ENCODE measurements around the gene MAEA.

Gene MAEA

DNA sequence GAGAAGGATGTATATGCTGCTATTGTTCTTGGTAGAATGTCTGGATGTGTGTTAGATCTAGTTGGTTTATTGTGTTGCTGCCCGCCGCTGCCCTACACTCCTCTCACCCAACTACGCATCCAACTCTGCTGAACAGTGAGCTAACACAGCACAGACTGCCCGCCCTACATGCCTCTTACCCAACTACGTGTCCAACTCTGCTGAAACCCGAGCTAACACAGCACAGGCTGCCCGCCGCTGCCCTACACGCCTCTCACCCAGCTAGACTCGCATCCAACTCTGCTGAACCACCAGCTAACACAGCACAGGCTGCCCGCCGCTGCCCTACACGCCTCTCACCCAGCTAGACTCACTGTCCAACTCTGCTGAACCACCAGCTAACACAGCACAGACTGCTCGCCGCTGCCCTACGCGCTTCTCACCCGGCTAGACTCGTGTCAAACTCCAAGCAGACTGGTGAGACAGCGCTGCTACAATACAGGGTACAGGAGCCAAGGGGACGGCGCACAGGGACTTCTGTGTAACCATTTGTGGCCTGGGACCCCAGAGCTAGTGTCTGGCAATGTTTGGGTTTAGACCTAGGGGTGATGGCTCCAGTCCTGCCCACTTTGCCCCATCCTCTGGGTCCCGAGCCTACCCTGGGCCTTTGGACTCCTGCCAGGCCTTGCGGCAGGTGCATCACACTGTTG is 29.1 kb upstream of the MAEA start:
- no peak overlapping the region for H3K4me3 ChIP-seq (ENCODE audit: low read depth, low read length)
- TF ChIP-seq CTCF (IDR thresholded peaks at IDR 0.05; ENCODE audit: low read depth, low read length) = no peak

- no peak for TF ChIP-seq CTCF (IDR thresholded peaks at IDR 0.05; ENCODE audit: low read depth, low read length)
- H3K4me3 ChIP-seq (ENCODE audit: low read depth, low read length) = no peak overlapping the region
These were observed 28.4 kb upstream of the MAEA start for GRCh38 chr4:1261107-1261928.

DNA sequence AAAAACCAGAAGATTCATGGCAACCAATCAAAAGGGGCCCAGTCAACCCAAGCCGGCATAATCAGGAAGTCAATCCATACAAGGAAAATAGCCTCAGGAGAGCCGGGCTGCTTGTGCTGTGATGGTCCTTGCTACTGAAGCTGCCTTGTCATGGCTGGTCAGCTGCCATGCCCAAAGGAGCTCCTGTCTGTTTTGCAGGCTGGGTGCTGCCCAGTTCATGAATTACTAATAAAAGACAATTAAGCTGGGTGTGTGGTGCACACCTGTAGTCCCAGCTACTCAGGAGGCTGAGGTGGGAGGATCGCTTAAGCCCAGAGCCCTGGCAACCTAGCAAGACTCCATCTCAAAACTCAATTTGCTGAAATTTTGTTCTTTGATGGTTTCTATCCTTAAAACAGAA is 24.7 kb upstream of the MAEA start:
- TF ChIP-seq CTCF (IDR thresholded peaks at IDR 0.05; ENCODE audit: low read depth, low read length) = no peak
- no peak overlapping the region for H3K4me3 ChIP-seq (ENCODE audit: low read depth, low read length)

GRCh38 chr4:1265351-1265750 is 24.3 kb upstream of the MAEA start:
- no peak overlapping the region for H3K4me3 ChIP-seq (ENCODE audit: low read depth, low read length)
- TF ChIP-seq CTCF (IDR thresholded peaks at IDR 0.05; ENCODE audit: low read depth, low read length) = no peak

DNA sequence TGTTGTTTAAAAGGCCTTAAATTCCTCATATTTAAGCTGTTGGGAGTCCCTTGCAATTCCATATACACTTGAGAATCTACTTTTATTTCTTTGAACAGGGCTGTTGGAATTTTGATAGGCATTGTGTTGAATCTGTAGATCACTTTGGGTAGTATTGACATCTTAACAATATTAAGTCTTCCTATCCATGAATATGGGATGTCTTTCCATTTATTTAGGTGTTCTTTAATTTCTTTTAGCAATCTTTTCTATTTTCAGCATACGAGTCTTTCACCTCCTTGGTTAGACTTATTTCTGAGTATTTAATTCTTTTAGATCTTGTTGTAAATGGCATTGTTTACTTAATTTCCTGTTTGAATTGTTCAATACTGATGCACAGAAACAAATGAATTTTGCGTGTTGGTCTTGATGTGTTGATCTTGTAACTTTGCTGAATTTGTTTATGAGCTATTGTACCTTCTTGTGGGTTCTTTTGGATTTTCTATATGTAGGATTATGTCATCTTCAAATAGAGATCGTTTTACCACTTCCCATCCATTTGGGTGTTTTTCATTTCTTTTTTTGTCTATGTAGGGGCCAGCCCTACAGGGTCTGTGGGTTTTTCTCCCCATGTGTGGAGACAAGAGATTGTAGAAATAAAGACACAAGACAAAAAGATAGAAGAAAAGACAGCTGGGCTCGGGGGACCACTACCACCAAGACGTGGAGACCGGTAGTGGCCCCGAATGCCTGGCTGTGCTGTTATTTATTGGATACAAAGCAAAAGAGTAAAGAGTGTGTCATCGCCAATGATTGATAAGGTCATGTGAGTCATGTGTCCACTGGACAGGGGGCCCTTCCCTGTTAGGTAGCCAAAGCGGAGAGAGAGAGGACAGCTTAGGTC is 22.6 kb upstream of the MAEA start:
- TF ChIP-seq CTCF (IDR thresholded peaks at IDR 0.05; ENCODE audit: low read depth, low read length) = no peak
- no peak overlapping the region for H3K4me3 ChIP-seq (ENCODE audit: low read depth, low read length)

- H3K4me3 ChIP-seq (ENCODE audit: low read depth, low read length) = no peak overlapping the region
- TF ChIP-seq CTCF (IDR thresholded peaks at IDR 0.05; ENCODE audit: low read depth, low read length) = no peak
These were observed 20.5 kb upstream of the MAEA start for GRCh38 chr4:1269209-1269608.

Measured in WI38 (cell line).